Fibroblast of lung (primary cell): ENCODE measurements around the gene ITGA8. TPM values are rescaled to one million over a fixed set of nuclear protein-coding genes. Genes with fewer than 3 reads are reported as not detected.

ENCODE experiments used
- DNase-seq, 2 donors: peaks; one replicate each; pipeline versions ENCODE4 v3.0.0 to v3.0.0-alpha.2; 2010; ENCODE audit warnings: low read depth in 2 of 2
- H2AFZ ChIP-seq: 2 replicates; pipeline ENCODE4 v1.5.1; 2012; ENCODE audit warnings: low read length, control low read depth, inconsistent platforms
- H3K27ac ChIP-seq: 2 replicates; pipeline ENCODE4 v1.5.1; 2011; ENCODE audit warnings: low read length, control low read depth; ENCODE audit not compliant: insufficient read depth
- H3K27me3 ChIP-seq: 2 replicates; pipeline ENCODE4 v1.5.1; 2011; ENCODE audit warnings: mild to moderate bottlenecking, low read length; ENCODE audit not compliant: control insufficient read depth, insufficient read depth
- H3K36me3 ChIP-seq: 2 replicates; pipeline ENCODE4 v1.5.1; 2011; ENCODE audit warnings: low read length; ENCODE audit not compliant: control insufficient read depth, insufficient read depth
- H3K4me1 ChIP-seq: 2 replicates; pipeline ENCODE4 v1.5.1; 2011; ENCODE audit warnings: low read length; ENCODE audit not compliant: control insufficient read depth, insufficient read depth; ENCODE audit errors: extremely low read depth
- H3K4me2 ChIP-seq: 2 replicates; pipeline ENCODE4 v1.5.1; 2011; ENCODE audit warnings: low read length, control low read depth; ENCODE audit not compliant: insufficient read depth; ENCODE audit errors: extremely low read depth
- H3K4me3 ChIP-seq, 4 experiments: fragments of 200-600 bp in 1 of 4; sonication (generic) in 1 of 4; replicated peaks in 1 of 4; 2 replicates each; pipeline ENCODE4 v1.5.1; 2011 to 2016; ENCODE audit warnings: low read length in 4 of 4, low read depth in 3 of 4, mild to moderate bottlenecking in 3 of 4, control low read depth in 2 of 4, inconsistent platforms in 1 of 4, mixed read lengths in 1 of 4; ENCODE audit not compliant: insufficient read depth in 1 of 4; ENCODE audit errors: control extremely low read depth in 1 of 4
- H3K79me2 ChIP-seq: 2 replicates; pipeline ENCODE4 v1.5.1; 2012; ENCODE audit warnings: mild to moderate bottlenecking, low read length, inconsistent platforms; ENCODE audit not compliant: control insufficient read depth, insufficient read depth
- H3K9ac ChIP-seq: 2 replicates; pipeline ENCODE4 v1.5.1; 2011; ENCODE audit warnings: mild to moderate bottlenecking, low read length, control low read depth; ENCODE audit not compliant: insufficient read depth
- H3K9me3 ChIP-seq: 2 replicates; pipeline ENCODE4 v1.5.1; 2012; ENCODE audit warnings: low read depth, low read length; ENCODE audit not compliant: control insufficient read depth, insufficient read depth
- H4K20me1 ChIP-seq: 2 replicates; pipeline ENCODE4 v1.5.1; 2011; ENCODE audit warnings: low read length; ENCODE audit not compliant: control insufficient read depth, insufficient read depth; ENCODE audit errors: extremely low read depth
- EZH2 ChIP-seq: IDR thresholded peaks from 2 replicates; pipeline ENCODE4 v1.5.1; 2012; ENCODE audit warnings: low read length, control low read depth, mild to moderate bottlenecking; ENCODE audit errors: missing control alignments
- polyA plus RNA-seq, 2 donors: library from polyadenylated mRNA; depleted of rRNA in 1 of 2; stranded (reverse) in 1 of 2; unstranded in 1 of 2; fragments of >200 nt; gene quantifications; 2 replicates each; pipeline ENCODE4 v1.2.1, GENCODE V29; 2011 to 2012; ENCODE audit warnings: missing spikeins in 1 of 2
- total RNA-seq: library from RNA; depleted of rRNA; stranded (reverse); fragments of >200 nt; gene quantifications from 2 replicates; pipeline ENCODE4 v1.2.1, GENCODE V29; 2014
- TF ChIP-seq, protein P1 (sequence below), 2 donors: IDR thresholded peaks in 1 of 2; conservative IDR thresholded peaks in 1 of 2; 1 replicate in 1 of 2; 2 replicates in 1 of 2; pipeline ENCODE4 v1.5.1; 2011 to 2012; ENCODE audit warnings: low read length in 2 of 2, control low read depth in 1 of 2, inconsistent platforms in 1 of 2, low read depth in 1 of 2, mild to moderate bottlenecking in 1 of 2

ITGA8 gene
- total and polyA plus RNA-seq, 2 donors (not counting 1 experiment from before 2014, with no cell fraction given), result 0.62 to 0.99 TPM

DNA sequence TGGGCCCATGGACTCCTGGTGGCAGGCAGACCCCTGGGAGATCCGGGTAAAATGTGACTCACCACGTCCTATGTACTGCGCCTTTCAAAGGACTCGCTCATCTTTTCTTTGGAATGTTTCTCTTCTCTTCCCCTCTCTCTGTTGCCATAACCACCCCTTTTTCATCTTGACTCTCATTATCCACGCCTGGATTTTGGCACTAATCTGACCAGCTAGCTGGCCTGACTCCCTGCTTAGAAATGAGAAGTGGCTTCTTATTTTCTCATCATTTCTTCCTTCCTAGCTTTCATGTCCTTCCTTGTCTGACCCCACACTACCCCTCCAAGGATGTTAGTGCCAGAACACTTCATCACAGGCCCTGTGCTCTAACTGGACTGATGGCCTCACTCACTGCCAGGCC is 250.6 kb downstream of the ITGA8 start:
- no peak for TF ChIP-seq EZH2
- TF ChIP-seq, protein P1, sequence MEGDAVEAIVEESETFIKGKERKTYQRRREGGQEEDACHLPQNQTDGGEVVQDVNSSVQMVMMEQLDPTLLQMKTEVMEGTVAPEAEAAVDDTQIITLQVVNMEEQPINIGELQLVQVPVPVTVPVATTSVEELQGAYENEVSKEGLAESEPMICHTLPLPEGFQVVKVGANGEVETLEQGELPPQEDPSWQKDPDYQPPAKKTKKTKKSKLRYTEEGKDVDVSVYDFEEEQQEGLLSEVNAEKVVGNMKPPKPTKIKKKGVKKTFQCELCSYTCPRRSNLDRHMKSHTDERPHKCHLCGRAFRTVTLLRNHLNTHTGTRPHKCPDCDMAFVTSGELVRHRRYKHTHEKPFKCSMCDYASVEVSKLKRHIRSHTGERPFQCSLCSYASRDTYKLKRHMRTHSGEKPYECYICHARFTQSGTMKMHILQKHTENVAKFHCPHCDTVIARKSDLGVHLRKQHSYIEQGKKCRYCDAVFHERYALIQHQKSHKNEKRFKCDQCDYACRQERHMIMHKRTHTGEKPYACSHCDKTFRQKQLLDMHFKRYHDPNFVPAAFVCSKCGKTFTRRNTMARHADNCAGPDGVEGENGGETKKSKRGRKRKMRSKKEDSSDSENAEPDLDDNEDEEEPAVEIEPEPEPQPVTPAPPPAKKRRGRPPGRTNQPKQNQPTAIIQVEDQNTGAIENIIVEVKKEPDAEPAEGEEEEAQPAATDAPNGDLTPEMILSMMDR (conservative IDR thresholded peaks at IDR 0.05 in 1 of 2, IDR thresholded peaks at IDR 0.05 in 1 of 2; ENCODE audit: low read depth in 1 of 2, low read length in 2 of 2), result no peak
- no peaks in the 10 kb centered on the region for H3K36me3 ChIP-seq
- DNase-seq, result peak in 1 of 2 donors; percentile 8
- H3K4me1 ChIP-seq, result peaks cover 5% of the 10 kb centered on the region
- no peak overlapping the region for H3K4me2 ChIP-seq
- H3K9ac ChIP-seq, result no peak overlapping the region
- no peaks in the 10 kb centered on the region for H3K79me2 ChIP-seq
- H3K27ac ChIP-seq, result no peak overlapping the region
- H3K9me3 ChIP-seq, result no peaks in the 10 kb centered on the region
- H2AFZ ChIP-seq, result no peak overlapping the region
- H3K27me3 ChIP-seq, result peaks cover 4% of the 10 kb centered on the region
- no peak overlapping the region for H3K4me3 ChIP-seq
- no peaks in the 10 kb centered on the region for H4K20me1 ChIP-seq

DNA sequence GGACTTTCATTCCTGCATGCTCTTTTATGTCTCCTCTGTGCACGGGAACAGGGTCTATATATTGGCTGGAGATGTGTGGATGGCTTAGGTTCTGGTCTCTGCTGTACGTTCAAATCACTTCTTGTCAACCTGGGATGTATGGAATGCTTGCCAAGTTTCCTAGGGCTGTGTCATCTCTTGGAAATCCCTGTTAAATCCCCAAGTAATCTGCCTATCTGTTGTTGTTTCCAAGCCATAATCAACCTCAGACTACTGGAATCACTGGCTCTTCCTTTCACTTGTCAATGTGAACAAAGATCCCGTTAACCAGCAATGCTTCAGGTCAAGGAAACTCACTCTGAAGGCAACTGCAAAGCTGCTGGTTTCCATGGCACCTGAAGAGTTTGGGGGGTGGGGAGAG is 255.3 kb downstream of the ITGA8 start:
- no peak for DNase-seq
- H3K4me2 ChIP-seq, result no peak overlapping the region
- no peaks in the 10 kb centered on the region for H3K36me3 ChIP-seq
- H3K9ac ChIP-seq, result no peak overlapping the region
- peaks cover 4% of the 10 kb centered on the region for H3K27me3 ChIP-seq
- no peaks in the 10 kb centered on the region for H3K9me3 ChIP-seq
- peaks cover 4% of the 10 kb centered on the region for H3K4me1 ChIP-seq
- H3K79me2 ChIP-seq, result no peaks in the 10 kb centered on the region
- H3K27ac ChIP-seq, result no peak overlapping the region
- H2AFZ ChIP-seq, result no peak overlapping the region
- no peak overlapping the region for H3K4me3 ChIP-seq
- no peaks in the 10 kb centered on the region for H4K20me1 ChIP-seq
- TF ChIP-seq, protein P1 (conservative IDR thresholded peaks at IDR 0.05 in 1 of 2, IDR thresholded peaks at IDR 0.05 in 1 of 2; ENCODE audit: low read depth in 1 of 2, low read length in 2 of 2), result no peak
- TF ChIP-seq EZH2, result no peak

Other genes starting within 250 kb of the ITGA8 start
- 30.8 and 37.5 TPM in 2 replicates for gene MINDY3, start 140.6 kb upstream of the ITGA8 start, total RNA-seq
- 26.0 and 30.6 TPM in 2 replicates for gene MINDY3, start 140.6 kb upstream of the ITGA8 start, polyA plus RNA-seq